Measurements from ENCODE around the gene RAP1GAP2.

The RAP1GAP2 gene

GRCh38 chr17:2786176-2786881 lies 9.9 kb upstream of the RAP1GAP2 start:
- DNase-seq (ENCODE audit: low spot score): peak; percentile 58

GRCh38 chr17:2789700-2790099 lies 6.5 kb upstream of the RAP1GAP2 start:
- no peak for DNase-seq (ENCODE audit: low spot score)

- no peak for DNase-seq (ENCODE audit: low spot score)
Observed at GRCh38 chr17:2792366-2793169, 3.7 kb upstream of the RAP1GAP2 start.

- DNase-seq (ENCODE audit: low spot score): no peak
Observed at GRCh38 chr17:2794111-2794803, 2.0 kb upstream of the RAP1GAP2 start.

GRCh38 chr17:2795441-2796163 lies 636 bp upstream of the RAP1GAP2 start:
- DNase-seq (ENCODE audit: low spot score): no peak

GRCh38 chr17:2797226-2797625 lies 988 bp downstream of the RAP1GAP2 start:
- DNase-seq (ENCODE audit: low spot score): no peak

- no peak for DNase-seq (ENCODE audit: low spot score)
Observed at GRCh38 chr17:2797637-2798036, 1.4 kb downstream of the RAP1GAP2 start.

- DNase-seq (ENCODE audit: low spot score): no peak
Observed at GRCh38 chr17:2798188-2798587, 1.9 kb downstream of the RAP1GAP2 start.

GRCh38 chr17:2798678-2799077 lies 2.4 kb downstream of the RAP1GAP2 start:
- no peak for DNase-seq (ENCODE audit: low spot score)

- DNase-seq (ENCODE audit: low spot score): no peak
Observed at GRCh38 chr17:2799653-2800052, 3.4 kb downstream of the RAP1GAP2 start.

- no peak for DNase-seq (ENCODE audit: low spot score)
Observed at GRCh38 chr17:2800367-2800766, 4.1 kb downstream of the RAP1GAP2 start.

- no peak for DNase-seq (ENCODE audit: low spot score)
Observed at GRCh38 chr17:2801841-2802240, 5.6 kb downstream of the RAP1GAP2 start.

- DNase-seq (ENCODE audit: low spot score): no peak
Observed at GRCh38 chr17:2802574-2802973, 6.3 kb downstream of the RAP1GAP2 start.

- DNase-seq (ENCODE audit: low spot score): no peak
Observed at GRCh38 chr17:2803386-2803785, 7.1 kb downstream of the RAP1GAP2 start.

- DNase-seq (ENCODE audit: low spot score): no peak
Observed at GRCh38 chr17:2803971-2804370, 7.7 kb downstream of the RAP1GAP2 start.

GRCh38 chr17:2804912-2805311 lies 8.7 kb downstream of the RAP1GAP2 start:
- DNase-seq (ENCODE audit: low spot score): no peak

GRCh38 chr17:2805961-2806360 lies 9.7 kb downstream of the RAP1GAP2 start:
- no peak for DNase-seq (ENCODE audit: low spot score)

GRCh38 chr17:2808367-2809335 lies 12.4 kb downstream of the RAP1GAP2 start:
- DNase-seq (ENCODE audit: low spot score): no peak

- DNase-seq (ENCODE audit: low spot score): no peak
Observed at GRCh38 chr17:2809337-2809736, 13.1 kb downstream of the RAP1GAP2 start.

GRCh38 chr17:2814049-2814448 lies 17.8 kb downstream of the RAP1GAP2 start:
- no peak for DNase-seq (ENCODE audit: low spot score)
